ENCODE measurements around the gene SPHK2. TPM values are rescaled to one million over a fixed set of nuclear protein-coding genes. Genes with fewer than 3 reads are reported as not detected.

The SPHK2 gene
- total RNA-seq, 1 experiment from 2014 or later, result 16.3 TPM

- intact Hi-C loops (cut with micrococcal nuclease), result loop anchor here (10.0 kb wide), 1 partner anchor 317 kb away; no protein-coding TSS in a partner anchor
- H3K27ac Mint-ChIP-seq (ENCODE audit: low read depth, unreplicated experiment), result no peak overlapping the region
- no peak for DNase-seq (ENCODE audit: unreplicated experiment)
- no peak for TF ChIP-seq CTCF (IDR thresholded peaks at IDR 0.05; ENCODE audit: unreplicated experiment)
- no TSS peak for BruUV-seq (replicated peaks)
- H3K9me3 Mint-ChIP-seq (ENCODE audit: unreplicated experiment), result no peaks in the 10 kb centered on the region
- peaks cover 7% of the 10 kb centered on the region for H3K4me1 Mint-ChIP-seq (ENCODE audit: insufficient read depth, unreplicated experiment)
- no peaks in the 10 kb centered on the region for H3K36me3 Mint-ChIP-seq (ENCODE audit: insufficient read depth, unreplicated experiment)
- ChIA-PET CTCF (interaction anchor here (2.1 kb wide), 1 partner anchor 92 kb away, joined by 13 read pairs; no protein-coding TSS in a partner anchor), POLR2A (no interaction called here)
- no peak overlapping the region for H3K4me3 Mint-ChIP-seq (ENCODE audit: unreplicated experiment)
- H3K27me3 Mint-ChIP-seq (ENCODE audit: insufficient read depth, unreplicated experiment), result no peaks in the 10 kb centered on the region
These were observed 37.1 kb upstream of the SPHK2 start for GRCh38 chr19:48582168-48582567.

GRCh38 chr19:48587387-48587786, 31.9 kb upstream of the SPHK2 start:
- no peak for DNase-seq (ENCODE audit: unreplicated experiment)
- ChIA-PET POLR2A (interaction anchor here (0.6 to 1.1 kb wide), 3 partner anchors 28 to 562 kb away, joined by 3 read pairs; partner anchors contain the start of gene FAM83E), CTCF (interaction anchor here (0.6 to 5.3 kb wide), 5 partner anchors 46 to 98 kb away, joined by 4 to 99 read pairs (median 7); no protein-coding TSS in a partner anchor)
- no peak for TF ChIP-seq CTCF (IDR thresholded peaks at IDR 0.05; ENCODE audit: unreplicated experiment)
- H3K36me3 Mint-ChIP-seq (ENCODE audit: insufficient read depth, unreplicated experiment), result no peaks in the 10 kb centered on the region
- H3K9me3 Mint-ChIP-seq (ENCODE audit: unreplicated experiment), result no peaks in the 10 kb centered on the region
- intact Hi-C loops (cut with micrococcal nuclease), result loop anchor here (10.0 kb wide), 1 partner anchor 323 kb away; no protein-coding TSS in a partner anchor
- H3K4me3 Mint-ChIP-seq (ENCODE audit: unreplicated experiment), result no peak overlapping the region
- no TSS peak for BruUV-seq (replicated peaks)
- no peaks in the 10 kb centered on the region for H3K27me3 Mint-ChIP-seq (ENCODE audit: insufficient read depth, unreplicated experiment)
- no peak overlapping the region for H3K27ac Mint-ChIP-seq (ENCODE audit: low read depth, unreplicated experiment)
- peaks cover 13% of the 10 kb centered on the region for H3K4me1 Mint-ChIP-seq (ENCODE audit: insufficient read depth, unreplicated experiment)

GRCh38 chr19:48588670-48589401, 30.5 kb upstream of the SPHK2 start:
- peak overlapping the region; percentile 83 for H3K27ac Mint-ChIP-seq (ENCODE audit: low read depth, unreplicated experiment)
- DNase-seq (ENCODE audit: unreplicated experiment), result peak; percentile 96
- no TSS peak for BruUV-seq (replicated peaks)
- POLR2A ChIA-PET, result interaction anchor here (0.7 to 1.6 kb wide), 7 partner anchors 16 to 256 kb away, joined by 3 to 6 read pairs (median 3); partner anchors contain the start of genes BCAT2, RPL18 and SPHK2
- no peaks in the 10 kb centered on the region for H3K36me3 Mint-ChIP-seq (ENCODE audit: insufficient read depth, unreplicated experiment)
- intact Hi-C loops (cut with micrococcal nuclease), result loop anchor here (10.0 kb wide), 1 partner anchor 324 kb away; no protein-coding TSS in a partner anchor
- H3K4me1 Mint-ChIP-seq (ENCODE audit: insufficient read depth, unreplicated experiment), result peaks cover 13% of the 10 kb centered on the region
- H3K9me3 Mint-ChIP-seq (ENCODE audit: unreplicated experiment), result no peaks in the 10 kb centered on the region
- CTCF ChIA-PET, result interaction anchor here (0.6 to 5.1 kb wide), 18 partner anchors 8 to 226 kb away, joined by 3 to 24 read pairs (median 4); partner anchors contain the start of genes KDELR1 and SPHK2
- peak; percentile 94 for TF ChIP-seq CTCF (IDR thresholded peaks at IDR 0.05; ENCODE audit: unreplicated experiment)
- H3K27me3 Mint-ChIP-seq (ENCODE audit: insufficient read depth, unreplicated experiment), result no peaks in the 10 kb centered on the region
- peak overlapping the region; percentile 59 for H3K4me3 Mint-ChIP-seq (ENCODE audit: unreplicated experiment)

GRCh38 chr19:48591021-48591420, 28.3 kb upstream of the SPHK2 start:
- TF ChIP-seq CTCF (IDR thresholded peaks at IDR 0.05; ENCODE audit: unreplicated experiment), result peak; percentile 14
- peak; percentile 37 for DNase-seq (ENCODE audit: unreplicated experiment)
- no peak overlapping the region for H3K4me3 Mint-ChIP-seq (ENCODE audit: unreplicated experiment)
- intact Hi-C loops (cut with micrococcal nuclease), result no loop called here
- BruUV-seq (replicated peaks), result no TSS peak
- POLR2A ChIA-PET, result interaction anchor here (0.7 kb wide), 1 partner anchor 23 kb away, joined by 3 read pairs; the partner anchor contains the start of gene FAM83E
- no peak overlapping the region for H3K27ac Mint-ChIP-seq (ENCODE audit: low read depth, unreplicated experiment)
- CTCF ChIA-PET, result interaction anchor here (0.6 to 0.7 kb wide), 3 partner anchors 16 to 298 kb away, joined by 3 to 4 read pairs (median 3); no protein-coding TSS in a partner anchor
- H3K9me3 Mint-ChIP-seq (ENCODE audit: unreplicated experiment), result no peaks in the 10 kb centered on the region
- H3K27me3 Mint-ChIP-seq (ENCODE audit: insufficient read depth, unreplicated experiment), result no peaks in the 10 kb centered on the region
- no peaks in the 10 kb centered on the region for H3K36me3 Mint-ChIP-seq (ENCODE audit: insufficient read depth, unreplicated experiment)
- H3K4me1 Mint-ChIP-seq (ENCODE audit: insufficient read depth, unreplicated experiment), result peaks cover 6% of the 10 kb centered on the region

Measured in MCF 10A (cell line).